ENCODE results near the gene LAIR2.
A peak's percentile ranks its signal among the peaks of the same experiment; 100 is the strongest.
"Not testable (repeated sequence)": the region's sequence is repeated elsewhere in the genome, so short reads cannot be mapped to it uniquely, and the experiment has no call there.

LAIR2 gene

DNA sequence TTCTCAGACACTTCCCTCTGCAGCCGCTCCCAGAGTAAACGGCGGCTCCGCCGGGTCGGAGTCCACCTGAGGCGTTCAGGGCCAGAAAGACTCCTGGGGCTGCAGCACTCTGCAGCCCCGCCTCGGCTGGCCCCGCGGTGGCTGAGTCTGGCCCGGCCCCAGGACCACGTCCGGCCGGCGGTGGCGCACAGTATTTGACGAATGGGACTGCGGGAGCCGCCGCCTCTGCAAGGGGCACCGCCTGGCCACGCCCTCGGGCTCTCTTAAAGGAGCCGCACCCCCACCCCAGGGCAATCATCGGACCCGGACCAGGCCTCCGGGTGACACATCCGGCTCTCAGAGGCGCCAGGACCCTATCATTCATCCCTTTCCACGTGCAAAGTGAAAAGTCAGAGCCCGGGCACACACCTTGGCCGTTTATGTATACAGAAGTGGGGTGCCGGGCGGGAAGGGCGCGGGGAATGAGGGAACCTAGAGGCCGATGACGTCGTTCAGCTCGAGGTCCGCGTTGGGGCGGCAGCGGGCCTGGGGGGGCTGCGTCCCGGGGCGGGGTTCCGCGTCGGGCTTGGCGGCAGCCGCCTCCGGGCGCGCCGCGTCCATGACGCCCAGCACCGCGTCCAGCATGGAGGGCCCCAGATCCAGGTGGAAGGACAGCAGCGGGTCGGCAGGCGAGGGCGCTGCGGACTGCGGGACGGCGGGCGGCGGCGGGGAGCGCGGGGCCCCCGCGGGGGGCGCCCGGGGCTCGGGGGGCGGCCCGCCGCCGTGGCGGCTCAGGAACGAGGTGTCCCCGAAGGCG, 37.8 kb upstream of the LAIR2 start:
- DNase-seq, result peak; percentile 67

DNA sequence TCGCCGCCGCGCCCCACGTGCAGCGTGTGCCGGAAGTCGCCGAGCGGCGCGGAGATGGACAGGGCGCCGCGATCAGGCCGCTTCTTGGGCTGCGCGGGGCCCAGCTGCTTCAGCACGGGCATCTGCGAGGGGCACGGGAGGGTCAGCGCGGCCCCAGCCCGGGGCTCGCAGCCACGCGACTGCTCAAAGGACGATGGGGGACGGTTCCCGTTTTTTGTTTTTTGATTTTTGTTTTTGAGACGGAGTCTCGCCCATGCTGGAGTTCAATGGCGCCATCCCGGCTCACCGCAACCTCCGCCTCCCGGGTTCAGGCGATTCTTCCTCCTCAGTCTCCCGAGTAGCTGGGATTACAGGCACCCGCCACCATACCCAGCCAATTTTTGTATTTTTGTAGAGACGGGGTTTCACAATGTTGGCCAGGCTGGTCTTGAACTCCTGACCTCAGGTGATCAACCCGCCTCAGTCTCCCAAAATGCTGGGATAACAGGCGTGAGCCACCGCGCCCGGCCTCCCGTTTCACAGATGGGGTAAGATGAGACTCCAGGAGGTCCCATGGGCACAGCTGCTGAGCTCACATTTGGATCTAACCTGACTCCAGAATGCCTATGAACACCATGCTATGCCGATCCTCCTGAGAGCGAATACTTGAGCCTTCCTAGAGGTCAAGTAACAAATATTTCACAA, 37.1 kb upstream of the LAIR2 start:
- DNase-seq, result no peak

DNA sequence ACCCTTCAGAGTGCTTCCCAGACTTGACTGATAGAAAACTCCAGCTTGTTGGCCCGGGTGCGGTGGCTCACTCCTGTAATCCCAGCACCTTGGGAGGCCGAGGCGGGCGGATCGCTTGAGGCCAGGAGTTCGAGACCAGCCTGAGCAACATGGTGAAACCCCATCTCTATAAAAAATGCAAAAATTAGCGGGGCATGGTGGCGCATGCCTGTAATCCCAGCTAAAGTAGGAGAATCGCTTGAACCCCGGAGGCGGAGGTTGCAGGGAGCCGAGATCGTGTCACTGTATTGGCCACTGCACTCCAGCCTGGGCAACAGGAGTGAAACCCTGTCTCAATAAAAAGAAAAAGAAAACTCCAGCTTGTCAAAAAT, 36.5 kb upstream of the LAIR2 start:
- DNase-seq, result not testable (repeated sequence)

GRCh38 chr19:54469496-54469934, 33.1 kb upstream of the LAIR2 start:
- peak; percentile 14 for DNase-seq

DNA sequence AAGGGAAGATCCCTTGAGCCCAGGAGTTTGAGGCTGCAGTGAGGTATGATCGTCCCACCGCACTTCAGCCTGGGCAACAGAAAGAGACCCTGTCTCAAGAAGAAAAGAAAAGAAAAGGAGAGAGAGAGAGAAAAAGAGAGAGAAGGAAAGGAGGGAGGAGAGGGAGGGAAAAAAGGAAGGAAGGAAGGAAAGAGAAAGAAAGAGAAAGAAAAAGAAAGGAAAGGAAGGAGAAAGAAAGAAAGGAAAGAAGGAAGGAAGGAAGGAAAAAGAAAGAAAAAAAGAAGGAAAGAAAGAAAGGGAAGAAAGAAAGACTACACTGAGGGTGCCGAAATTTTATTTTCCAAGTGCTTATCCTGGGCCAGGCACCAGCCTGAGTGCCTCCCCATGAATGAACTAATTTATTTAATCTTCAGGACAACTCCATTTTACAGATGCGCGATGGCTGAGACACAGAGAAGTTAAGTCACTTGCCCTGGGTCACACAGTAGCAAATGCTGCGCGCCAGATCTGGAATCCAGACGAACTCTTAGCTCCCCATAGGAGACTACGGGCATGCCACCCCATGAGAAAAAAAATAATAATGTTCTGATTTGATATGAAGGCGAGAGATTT, 32.2 kb upstream of the LAIR2 start:
- DNase-seq, result no peak

DNA sequence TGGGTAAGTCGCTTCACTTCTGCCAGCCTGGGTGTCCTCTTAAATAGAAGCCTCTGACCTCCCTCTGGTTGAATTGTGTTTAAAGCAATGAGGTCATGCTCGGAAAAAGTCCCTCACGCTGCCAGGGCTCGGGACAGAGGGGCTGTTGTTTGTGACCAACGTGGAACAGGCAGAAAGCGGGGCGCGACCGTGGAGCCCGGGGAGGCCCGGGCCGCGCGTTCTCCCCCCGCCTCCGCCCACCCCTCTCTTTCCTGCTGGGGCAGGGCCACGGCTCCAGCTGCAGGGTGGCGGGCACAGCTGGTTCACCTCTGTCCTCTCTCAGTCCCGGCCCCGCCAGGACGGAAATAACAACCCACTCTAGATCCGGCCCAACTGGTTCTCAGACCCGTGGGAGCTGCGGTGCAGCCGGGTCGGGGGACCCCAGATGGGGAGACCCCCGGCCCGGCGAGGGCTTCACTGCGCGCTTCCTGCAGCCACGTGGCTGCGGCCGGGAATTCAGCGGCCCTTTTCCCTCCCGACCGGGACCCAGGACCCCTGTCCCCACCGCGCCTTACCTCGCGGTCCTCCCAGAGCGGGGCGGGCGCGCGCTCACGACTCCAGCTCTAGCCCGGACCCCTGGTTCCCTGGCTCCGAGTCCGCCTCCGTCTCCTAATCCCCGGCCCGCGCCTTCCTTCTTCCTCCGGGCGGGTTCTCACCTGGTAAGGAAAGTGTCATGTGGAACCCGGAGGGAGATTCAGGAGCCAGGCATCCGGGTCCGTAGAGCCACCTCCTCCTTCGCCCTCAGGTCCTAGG, 31.4 kb upstream of the LAIR2 start:
- no peak for DNase-seq

- no peak for DNase-seq
These were observed 29.4 kb upstream of the LAIR2 start, which contains the start of gene CDC42EP5 for GRCh38 chr19:54473071-54473891. Gene CDC42EP5, minus strand, starts transcription at chr19:54473296. Its CDS starts 7,749 bp downstream, at chr19:54465547.

DNA sequence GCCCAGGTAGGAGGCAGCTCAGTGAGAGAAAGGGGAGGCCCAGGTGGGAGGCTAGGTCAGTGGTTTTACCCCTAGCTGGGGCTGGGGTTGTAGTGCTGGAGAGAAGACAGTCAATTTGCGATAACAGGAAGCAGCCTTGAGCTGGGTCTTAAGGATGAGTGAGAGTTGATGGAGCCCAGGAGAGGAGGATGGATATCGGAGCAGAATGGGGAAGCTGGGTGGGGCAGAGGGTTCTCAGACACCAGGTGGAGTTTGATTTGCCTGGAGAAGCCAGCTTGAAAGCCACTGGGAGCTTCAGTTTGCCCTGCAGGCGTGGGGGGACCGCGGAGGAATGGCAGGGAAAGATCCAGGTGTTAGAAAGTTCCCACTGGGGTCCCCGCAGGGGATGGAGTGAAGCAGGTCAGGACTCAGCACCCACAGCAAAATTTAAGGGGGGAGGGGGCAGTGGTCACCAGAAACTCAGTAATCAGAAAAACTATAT, 28.7 kb upstream of the LAIR2 start:
- no peak for DNase-seq

DNA sequence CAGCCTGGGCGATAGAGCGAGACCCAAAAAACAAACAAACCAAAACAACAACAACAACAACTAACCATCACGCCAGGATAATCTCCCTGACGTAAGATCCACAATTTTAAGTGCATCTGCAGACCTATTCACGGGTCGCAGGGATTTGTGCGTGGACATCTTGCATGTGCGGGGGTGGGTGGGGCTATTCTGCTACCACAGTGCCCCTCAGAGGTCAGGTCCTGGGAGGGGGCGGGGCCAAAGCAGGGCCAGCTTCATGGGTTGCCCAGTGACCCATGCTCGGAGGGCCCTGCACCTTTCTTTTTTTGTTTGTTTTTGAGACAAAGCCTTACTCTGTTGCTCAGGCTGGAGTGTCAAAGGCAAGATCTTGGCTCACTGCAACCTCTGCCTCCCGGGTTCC, 26.9 kb upstream of the LAIR2 start:
- DNase-seq, result no peak

DNA sequence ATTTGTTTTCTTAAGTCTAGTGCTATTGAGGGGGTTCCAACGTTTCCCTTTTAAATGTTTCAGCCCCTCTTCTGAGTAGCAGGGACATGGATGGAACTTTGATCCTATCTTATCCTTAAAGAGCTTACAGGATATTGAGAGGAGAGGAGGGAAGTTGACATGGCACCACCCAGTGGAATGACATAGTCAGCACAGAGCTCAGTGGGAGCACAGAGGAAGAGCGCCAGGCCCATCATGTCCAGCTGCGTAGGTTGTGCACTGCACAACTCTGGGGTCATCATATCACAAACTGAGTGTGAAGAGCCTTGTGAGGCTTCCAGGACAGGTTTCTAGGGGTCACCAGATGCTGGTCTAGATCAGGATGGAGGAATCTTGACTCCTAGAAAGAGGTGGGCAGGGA, 25.0 kb upstream of the LAIR2 start:
- DNase-seq, result no peak

DNA sequence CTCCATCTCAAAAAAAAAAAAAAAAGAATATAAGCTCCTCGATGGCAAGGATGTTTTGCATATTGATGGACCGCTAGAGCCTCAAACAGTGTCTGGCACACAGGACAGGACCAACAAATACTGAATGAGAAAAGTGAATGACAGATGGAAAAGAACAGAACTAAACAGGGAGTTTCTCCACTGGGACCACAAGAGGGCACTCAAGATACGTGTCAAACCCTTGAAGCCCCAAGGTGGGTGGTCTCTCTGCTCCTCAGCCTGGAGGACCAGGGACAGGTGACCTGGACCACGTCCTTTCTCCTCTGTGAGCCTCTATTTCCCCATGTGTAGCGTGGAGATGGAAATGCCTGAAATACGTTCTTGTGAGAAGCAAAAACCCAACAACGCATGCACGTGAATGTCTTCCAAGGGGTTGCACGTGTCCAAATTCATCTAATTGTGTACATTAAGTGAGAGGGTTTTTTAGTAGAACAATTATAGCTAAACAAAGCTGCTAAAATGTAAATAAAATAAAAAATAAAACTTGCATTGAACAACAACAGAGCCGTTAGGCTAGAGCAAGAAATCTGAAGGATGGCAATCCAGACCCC, 23.9 kb upstream of the LAIR2 start:
- peak; percentile 55 for DNase-seq

DNA sequence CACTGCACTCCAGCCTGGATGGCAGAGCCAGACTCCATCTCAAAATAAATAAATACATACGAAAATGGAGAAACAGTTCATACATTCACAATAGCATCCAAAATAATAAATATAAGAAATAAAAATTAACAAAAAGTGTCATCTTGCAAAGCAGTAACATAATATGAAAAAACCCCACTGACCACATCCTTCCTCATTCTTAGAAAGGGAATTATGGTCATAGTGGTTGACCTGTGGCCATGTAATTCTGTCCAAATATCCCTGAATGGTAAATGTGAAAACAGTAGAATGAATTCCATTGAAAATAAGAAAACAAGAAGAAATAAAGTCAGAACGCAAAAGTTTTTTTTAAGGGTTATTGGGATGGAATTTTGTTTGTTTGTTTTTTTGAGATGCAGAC, 22.6 kb upstream of the LAIR2 start:
- no peak for DNase-seq

GRCh38 chr19:54481326-54481930, 21.2 kb upstream of the LAIR2 start:
- DNase-seq, result peak; percentile 55

- DNase-seq, result no peak
These were observed 19.7 kb upstream of the LAIR2 start for GRCh38 chr19:54482889-54483288.

GRCh38 chr19:54484451-54484850, 18.2 kb upstream of the LAIR2 start:
- no peak for DNase-seq

DNA sequence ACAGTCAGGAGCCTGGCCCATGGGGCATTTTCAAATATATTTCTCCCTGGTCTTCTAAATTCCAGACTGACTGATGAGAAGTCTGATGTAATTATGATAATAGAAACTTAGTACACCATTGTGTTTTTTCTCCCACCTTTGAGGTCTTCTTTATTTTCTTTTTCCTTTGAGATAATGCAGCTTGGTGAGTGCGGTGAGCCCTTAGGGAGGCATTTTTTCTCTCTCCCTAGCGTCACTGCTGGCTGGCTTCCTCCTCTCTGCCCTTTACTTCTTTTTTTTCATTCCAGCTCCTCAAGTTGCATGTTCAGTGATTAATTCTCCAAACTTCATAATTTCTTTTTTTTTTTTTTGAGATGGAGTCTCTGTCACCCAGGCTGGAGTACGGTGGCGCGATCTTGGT, 16.8 kb upstream of the LAIR2 start:
- no peak for DNase-seq

- DNase-seq, result no peak
These were observed 13.3 kb upstream of the LAIR2 start for GRCh38 chr19:54489341-54489740.

GRCh38 chr19:54489766-54490165, 12.9 kb upstream of the LAIR2 start:
- DNase-seq, result no peak

- DNase-seq, result no peak
These were observed 10.1 kb upstream of the LAIR2 start for GRCh38 chr19:54492568-54492967.

DNA sequence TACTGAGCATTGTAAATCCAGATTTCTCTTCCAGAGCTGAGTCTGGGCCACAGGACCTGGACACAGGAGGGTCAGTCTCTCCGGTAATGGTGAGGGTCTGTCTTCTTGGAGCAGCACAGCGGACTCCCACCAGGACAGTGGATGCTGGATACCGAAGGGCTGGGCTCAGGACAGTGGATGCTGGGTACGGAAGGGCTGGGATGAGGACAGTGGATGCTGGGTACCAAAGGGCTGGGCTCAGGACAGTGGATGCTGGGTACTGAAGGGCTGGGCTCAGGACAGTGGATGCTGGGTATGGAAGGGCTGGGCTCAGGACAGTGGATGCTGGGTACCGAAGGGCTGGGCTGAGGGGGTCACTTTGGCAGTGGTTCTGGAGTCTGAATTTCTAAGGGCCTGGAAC, 9.6 kb upstream of the LAIR2 start:
- DNase-seq, result not testable (repeated sequence)

- DNase-seq, result no peak
These were observed 8.6 kb upstream of the LAIR2 start for GRCh38 chr19:54493967-54494585.
